RWPE1 (cell line): ENCODE measurements around the gene IQGAP2.

Experiments used
- CTCF ChIA-PET: fragments of 350-600 bp; sonication (Branson Sonifier 250); formaldehyde crosslinking; extraction: SDS; loops from one replicate; lab custom pipeline; 2021; lab: Yijun Ruan, JAX
- POLR2A ChIA-PET: fragments of 400-600 bp; formaldehyde crosslinking; extraction: SDS; loops from one replicate; lab custom pipeline; 2020; ENCODE audit warnings: antibody characterized with exemption; ENCODE audit not compliant: low non-redundant PET; lab: Yijun Ruan, JAX
- DNase-seq: peaks from one replicate; pipeline ENCODE4 v3.0.0; 2012; ENCODE audit warnings: low spot score
- H3K27ac ChIP-seq: fragments of 450-650 bp; 2 replicates; pipeline ENCODE4 v1.5.1; 2017
- CTCF ChIP-seq: fragments of 450-650 bp; conservative IDR thresholded peaks from 2 replicates; pipeline ENCODE4 v1.5.1; 2017; ENCODE audit warnings: low read depth, mild to moderate bottlenecking

The IQGAP2 gene

GRCh38 chr5:76408104-76408654 lies 5.1 kb downstream of the IQGAP2 start:
- POLR2A ChIA-PET, result no interaction called here
- TF ChIP-seq CTCF, result no peak
- CTCF ChIA-PET, result no interaction called here
- DNase-seq, result no peak
- H3K27ac ChIP-seq, result no peak overlapping the region

GRCh38 chr5:76412511-76412910 lies 9.4 kb downstream of the IQGAP2 start:
- CTCF ChIA-PET, result no interaction called here
- no peak for DNase-seq
- TF ChIP-seq CTCF, result no peak
- POLR2A ChIA-PET, result no interaction called here
- H3K27ac ChIP-seq, result no peak overlapping the region

GRCh38 chr5:76413746-76414145 lies 10.7 kb downstream of the IQGAP2 start:
- no peak for DNase-seq
- no peak for TF ChIP-seq CTCF
- POLR2A ChIA-PET, result no interaction called here
- CTCF ChIA-PET, result interaction anchor here (1.6 kb wide), 1 partner anchor 10 kb away, joined by 4 read pairs; the partner anchor contains the start of gene IQGAP2
- H3K27ac ChIP-seq, result no peak overlapping the region

- ChIA-PET CTCF (interaction anchor here (0.7 to 1.6 kb wide), 3 partner anchors 11 to 1161 kb away, joined by 3 to 4 read pairs (median 3); partner anchors contain the start of gene IQGAP2), POLR2A (no interaction called here)
- TF ChIP-seq CTCF, result no peak
- no peak overlapping the region for H3K27ac ChIP-seq
- DNase-seq, result no peak
Measured at GRCh38 chr5:76414788-76415187, 11.7 kb downstream of the IQGAP2 start.

- H3K27ac ChIP-seq, result no peak overlapping the region
- POLR2A ChIA-PET, result no interaction called here
- DNase-seq, result no peak
- CTCF ChIA-PET, result interaction anchor here (0.7 kb wide), 1 partner anchor 14 kb away, joined by 3 read pairs; no protein-coding TSS in a partner anchor
- TF ChIP-seq CTCF, result no peak
Measured at GRCh38 chr5:76415855-76416254, 12.8 kb downstream of the IQGAP2 start.

- no peak for DNase-seq
- TF ChIP-seq CTCF, result no peak
- ChIA-PET POLR2A (no interaction called here), CTCF (interaction anchor here (0.7 kb wide), 1 partner anchor 357 kb away, joined by 3 read pairs; no protein-coding TSS in a partner anchor)
- no peak overlapping the region for H3K27ac ChIP-seq
Measured at GRCh38 chr5:76419597-76420298, 16.7 kb downstream of the IQGAP2 start.
